ENCODE results near the gene CATSPER4.

GRCh38 chr1:26213335-26213905 is 23.0 kb downstream of the CATSPER4 start:
- TF ChIP-seq CTCF (IDR thresholded peaks at IDR 0.05) = no peak
- TF ChIP-seq POLR2A (IDR thresholded peaks at IDR 0.05) = no peak
